ENCODE data around the gene TRERF1. TPM values are rescaled to one million over a fixed set of nuclear protein-coding genes. Genes with fewer than 3 reads are reported as not detected.

The TRERF1 gene
- total RNA-seq, 1 experiment from 2014 or later: 13.9 TPM

DNA sequence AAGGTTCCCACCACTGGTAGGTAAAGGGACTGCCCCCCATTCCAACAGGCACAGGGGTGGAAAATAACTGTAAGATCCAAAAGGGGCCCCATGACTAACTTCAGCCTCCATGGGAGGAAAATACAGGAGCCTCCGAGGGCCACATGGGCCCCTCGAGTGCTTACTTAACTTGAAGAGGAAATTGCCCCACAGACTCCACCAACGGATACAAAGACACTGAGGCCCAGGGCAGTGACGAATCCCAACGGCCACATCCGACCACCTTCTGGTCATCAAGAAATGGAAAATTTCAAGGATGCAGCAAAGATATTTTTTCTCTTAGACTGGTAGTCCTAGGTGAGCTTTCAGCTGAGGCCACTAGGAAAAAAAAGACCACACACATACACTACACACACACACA lies 118.1 kb downstream of the TRERF1 start:
- Histone ChIP-seq H3K4me3 (ENCODE audit: low read length) (no peak overlapping the region), H3K27ac (ENCODE audit: low read length) (no peak overlapping the region), H3K27me3 (ENCODE audit: low read length) (no peaks in the 10 kb centered on the region), H3K79me2 (ENCODE audit: low read length) (peaks cover 56% of the 10 kb centered on the region), H3F3A (ENCODE audit: low read length, unreplicated experiment) (no peaks in the 10 kb centered on the region), H3K9me3 (ENCODE audit: low read length) (no peaks in the 10 kb centered on the region), H3K9me2 (replicated peaks; ENCODE audit: low read length) (no peaks in the 10 kb centered on the region), H3K4me2 (ENCODE audit: low read length) (no peak overlapping the region), H2AFZ (ENCODE audit: low read length) (no peak overlapping the region), H3K9ac (ENCODE audit: low read length) (no peak overlapping the region), H4K20me1 (ENCODE audit: low read length) (no peaks in the 10 kb centered on the region), H3K36me3 (ENCODE audit: low read depth, low read length) (no peaks in the 10 kb centered on the region; the same call in 1 of the 2 replicates), H3K4me1 (ENCODE audit: insufficient read depth, low read length) (peaks cover 12% of the 10 kb centered on the region)
- no peak for ATAC-seq
- TF ChIP-seq, protein P1, sequence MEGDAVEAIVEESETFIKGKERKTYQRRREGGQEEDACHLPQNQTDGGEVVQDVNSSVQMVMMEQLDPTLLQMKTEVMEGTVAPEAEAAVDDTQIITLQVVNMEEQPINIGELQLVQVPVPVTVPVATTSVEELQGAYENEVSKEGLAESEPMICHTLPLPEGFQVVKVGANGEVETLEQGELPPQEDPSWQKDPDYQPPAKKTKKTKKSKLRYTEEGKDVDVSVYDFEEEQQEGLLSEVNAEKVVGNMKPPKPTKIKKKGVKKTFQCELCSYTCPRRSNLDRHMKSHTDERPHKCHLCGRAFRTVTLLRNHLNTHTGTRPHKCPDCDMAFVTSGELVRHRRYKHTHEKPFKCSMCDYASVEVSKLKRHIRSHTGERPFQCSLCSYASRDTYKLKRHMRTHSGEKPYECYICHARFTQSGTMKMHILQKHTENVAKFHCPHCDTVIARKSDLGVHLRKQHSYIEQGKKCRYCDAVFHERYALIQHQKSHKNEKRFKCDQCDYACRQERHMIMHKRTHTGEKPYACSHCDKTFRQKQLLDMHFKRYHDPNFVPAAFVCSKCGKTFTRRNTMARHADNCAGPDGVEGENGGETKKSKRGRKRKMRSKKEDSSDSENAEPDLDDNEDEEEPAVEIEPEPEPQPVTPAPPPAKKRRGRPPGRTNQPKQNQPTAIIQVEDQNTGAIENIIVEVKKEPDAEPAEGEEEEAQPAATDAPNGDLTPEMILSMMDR (conservative IDR thresholded peaks at IDR 0.05; ENCODE audit: low read depth, low read length): no peak
- no peak for TF ChIP-seq EZH2 (IDR thresholded peaks at IDR 0.05; ENCODE audit: low read length, unreplicated experiment)
- no peak for TF ChIP-seq EZH2phosphoT487 (IDR thresholded peaks at IDR 0.05; ENCODE audit: borderline replicate concordance, low read length)
- CTCF ChIA-PET: interaction anchor here (0.6 kb wide), 1 partner anchor 609 kb away, joined by 3 read pairs; no protein-coding TSS in a partner anchor
- BruUV-seq (replicated peaks): no TSS peak
- intact Hi-C loops (cut with micrococcal nuclease): no loop called here
- DNase-seq: no peak
- POLR2A ChIA-PET (ENCODE audit: unreplicated experiment): no interaction called here

DNA sequence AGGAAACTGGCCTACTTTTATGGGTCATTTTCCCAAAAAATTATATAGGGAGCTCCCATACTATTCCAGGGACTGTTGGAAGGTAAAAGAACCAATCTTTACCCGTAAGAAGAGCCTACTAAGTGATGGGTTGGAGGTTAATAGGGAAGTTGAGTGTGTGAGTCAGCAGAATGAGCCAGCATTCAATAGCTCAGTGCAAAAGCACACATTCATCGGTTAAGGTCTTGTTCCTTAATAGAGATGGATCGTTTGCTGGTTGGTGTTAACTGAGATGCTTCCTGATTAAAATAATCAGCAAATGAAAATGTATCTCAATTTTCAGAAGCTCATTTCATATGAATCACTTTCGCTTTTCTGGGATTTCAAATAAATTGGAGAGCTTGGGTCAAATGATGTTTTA lies 118.8 kb downstream of the TRERF1 start:
- no peaks in the 10 kb centered on the region for H3F3A ChIP-seq (ENCODE audit: low read length, unreplicated experiment)
- ChIA-PET CTCF (no interaction called here), POLR2A (ENCODE audit: unreplicated experiment) (no interaction called here)
- no TSS peak for BruUV-seq (replicated peaks)
- peaks cover 51% of the 10 kb centered on the region for H3K79me2 ChIP-seq (ENCODE audit: low read length)
- no peak overlapping the region for H3K4me2 ChIP-seq (ENCODE audit: low read length)
- no peak for ATAC-seq
- TF ChIP-seq, protein P1 (conservative IDR thresholded peaks at IDR 0.05; ENCODE audit: low read depth, low read length): no peak
- TF ChIP-seq EZH2phosphoT487 (IDR thresholded peaks at IDR 0.05; ENCODE audit: borderline replicate concordance, low read length) (no peak), EZH2 (IDR thresholded peaks at IDR 0.05; ENCODE audit: low read length, unreplicated experiment) (no peak)
- no peak for DNase-seq
- H3K36me3 ChIP-seq (ENCODE audit: low read depth, low read length): no peaks in the 10 kb centered on the region; the same call in 1 of the 2 replicates
- no peaks in the 10 kb centered on the region for H3K9me3 ChIP-seq (ENCODE audit: low read length)
- no peaks in the 10 kb centered on the region for H4K20me1 ChIP-seq (ENCODE audit: low read length)
- H3K9me2 ChIP-seq (replicated peaks; ENCODE audit: low read length): no peaks in the 10 kb centered on the region
- no peak overlapping the region for H3K27ac ChIP-seq (ENCODE audit: low read length)
- no peak overlapping the region for H2AFZ ChIP-seq (ENCODE audit: low read length)
- no peaks in the 10 kb centered on the region for H3K27me3 ChIP-seq (ENCODE audit: low read length)
- peaks cover 6% of the 10 kb centered on the region for H3K4me1 ChIP-seq (ENCODE audit: insufficient read depth, low read length)
- H3K9ac ChIP-seq (ENCODE audit: low read length): no peak overlapping the region
- no peak overlapping the region for H3K4me3 ChIP-seq (ENCODE audit: low read length)
- intact Hi-C loops (cut with micrococcal nuclease): no loop called here

DNA sequence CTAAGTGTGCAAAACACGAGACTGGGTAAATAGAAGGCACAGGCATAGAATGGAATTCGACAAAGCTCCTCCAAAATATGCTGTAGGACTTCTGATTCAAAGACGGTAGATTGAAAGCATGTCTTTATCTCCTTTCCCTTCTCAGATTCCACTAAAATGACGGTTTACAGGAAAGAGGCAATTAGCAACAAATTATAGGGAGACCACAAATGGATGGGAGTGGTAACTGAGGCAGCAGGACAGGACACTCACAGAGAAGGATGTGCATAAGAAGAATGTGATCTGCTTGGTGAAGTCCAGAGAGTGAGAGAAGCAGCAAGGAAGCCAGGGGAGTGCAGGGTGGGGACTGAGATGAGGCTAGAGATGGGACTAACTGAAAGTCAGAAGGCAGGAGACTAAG lies 120.7 kb downstream of the TRERF1 start:
- no peak overlapping the region for H3K4me2 ChIP-seq (ENCODE audit: low read length)
- TF ChIP-seq, protein P1 (conservative IDR thresholded peaks at IDR 0.05; ENCODE audit: low read depth, low read length): no peak
- TF ChIP-seq EZH2phosphoT487 (IDR thresholded peaks at IDR 0.05; ENCODE audit: borderline replicate concordance, low read length): no peak
- TF ChIP-seq EZH2 (IDR thresholded peaks at IDR 0.05; ENCODE audit: low read length, unreplicated experiment): no peak
- peaks cover 10% of the 10 kb centered on the region for H3K4me1 ChIP-seq (ENCODE audit: insufficient read depth, low read length)
- H3F3A ChIP-seq (ENCODE audit: low read length, unreplicated experiment): no peaks in the 10 kb centered on the region
- H3K79me2 ChIP-seq (ENCODE audit: low read length): peaks cover 34% of the 10 kb centered on the region
- H2AFZ ChIP-seq (ENCODE audit: low read length): no peak overlapping the region
- no peak overlapping the region for H3K9ac ChIP-seq (ENCODE audit: low read length)
- no peaks in the 10 kb centered on the region for H3K9me3 ChIP-seq (ENCODE audit: low read length)
- BruUV-seq (replicated peaks): no TSS peak
- no peak for ATAC-seq
- no peak overlapping the region for H3K27ac ChIP-seq (ENCODE audit: low read length)
- H3K4me3 ChIP-seq (ENCODE audit: low read length): no peak overlapping the region
- intact Hi-C loops (cut with micrococcal nuclease): no loop called here
- H4K20me1 ChIP-seq (ENCODE audit: low read length): no peaks in the 10 kb centered on the region
- ChIA-PET POLR2A (ENCODE audit: unreplicated experiment) (no interaction called here), CTCF (no interaction called here)
- H3K36me3 ChIP-seq (ENCODE audit: low read depth, low read length): no peaks in the 10 kb centered on the region; the same call in 1 of the 2 replicates
- H3K27me3 ChIP-seq (ENCODE audit: low read length): no peaks in the 10 kb centered on the region
- H3K9me2 ChIP-seq (replicated peaks; ENCODE audit: low read length): no peaks in the 10 kb centered on the region
- no peak for DNase-seq
